Panc1 (cell line): ENCODE measurements around the gene BBC3. TPM values are rescaled to one million over a fixed set of nuclear protein-coding genes. Genes with fewer than 3 reads are reported as not detected.

Experiments
- ATAC-seq: fragments of 200-7000 bp; cut with Tn5 transposase; 2 replicates; pipeline ENCODE4 v1.9.1; 2020; ENCODE audit warnings: mild to moderate bottlenecking, moderate library complexity
- BruUV-seq: library from RNA; stranded (reverse); fragments of 400-500 nt; replicated peaks from 2 replicates; lab custom pipeline; 2021; lab: Mats Ljungman, UMichigan
- CTCF ChIA-PET: fragments of 300-600 bp; sonication (Branson Sonifier 250); formaldehyde crosslinking; loops from one replicate; lab custom pipeline; 2022; ENCODE audit warnings: antibody characterized with exemption; lab: Charles Lee
- POLR2A ChIA-PET: fragments of 300-600 bp; sonication (Branson Sonifier 250); formaldehyde crosslinking; loops from one replicate; lab custom pipeline; 2022; ENCODE audit warnings: antibody characterized with exemption; lab: Charles Lee
- DNase-seq: peaks from one replicate; pipeline ENCODE4 v3.0.0-alpha.2; 2010; ENCODE audit warnings: low read depth, low spot score
- H3K27ac ChIP-seq: 2 replicates; pipeline ENCODE4 v1.5.1; 2011; ENCODE audit warnings: mild to moderate bottlenecking, low read length, inconsistent platforms
- H3K27me3 ChIP-seq: fragments of 200-500 bp; sonication (Bioruptor generic); 2 replicates; pipeline ENCODE4 v1.6.0; 2014; ENCODE audit warnings: low read length, inconsistent platforms; ENCODE audit not compliant: control insufficient read depth, insufficient read depth
- H3K36me3 ChIP-seq: fragments of 200-500 bp; sonication (Bioruptor generic); 2 replicates; pipeline ENCODE4 v1.5.1; 2014; ENCODE audit warnings: inconsistent platforms, mild to moderate bottlenecking, low read length, moderate library complexity; ENCODE audit not compliant: control insufficient read depth, insufficient read depth
- H3K4me1 ChIP-seq: 2 replicates; pipeline ENCODE4 v1.5.1; 2011; ENCODE audit warnings: inconsistent platforms, mild to moderate bottlenecking, low read length, moderate library complexity; ENCODE audit not compliant: control insufficient read depth, insufficient read depth
- H3K4me3 ChIP-seq, 2 experiments: 2 replicates each; pipeline ENCODE4 v1.5.1; 2011 to 2012; ENCODE audit warnings: low read depth in 2 of 2, low read length in 2 of 2, mild to moderate bottlenecking in 2 of 2, inconsistent platforms in 1 of 2, moderate library complexity in 1 of 2
- H3K9me3 ChIP-seq: fragments of 200-500 bp; sonication (Bioruptor generic); 2 replicates; pipeline ENCODE4 v1.5.1; 2014; ENCODE audit warnings: low read depth, mild to moderate bottlenecking, inconsistent platforms, low read length, moderate library complexity; ENCODE audit not compliant: control insufficient read depth, insufficient read depth
- CTCF ChIP-seq: fragments of 450-650 bp; IDR thresholded peaks from 2 replicates; pipeline ENCODE4 v1.5.1; 2017; ENCODE audit warnings: mild to moderate bottlenecking
- POLR2AphosphoS5 ChIP-seq: IDR thresholded peaks from 2 replicates; pipeline ENCODE4 v1.6.1; 2012; ENCODE audit warnings: mild to moderate bottlenecking, low read depth, low read length, moderate library complexity
- REST ChIP-seq, 2 experiments: IDR thresholded peaks; 2 replicates each; pipeline ENCODE4 v1.6.1; 2011 to 2012; ENCODE audit warnings: low read depth in 2 of 2, control low read depth in 1 of 2, low read length in 1 of 2, mild to moderate bottlenecking in 1 of 2, moderate library complexity in 1 of 2; ENCODE audit not compliant: insufficient read depth in 1 of 2
- SIN3A ChIP-seq: IDR thresholded peaks from 2 replicates; pipeline ENCODE4 v1.6.1; 2012; ENCODE audit warnings: low read depth, mild to moderate bottlenecking, low read length, moderate library complexity, borderline replicate concordance; ENCODE audit not compliant: insufficient read depth
- TCF7L2 ChIP-seq: IDR thresholded peaks from 2 replicates; pipeline ENCODE4 v1.6.1; 2011; ENCODE audit warnings: mild to moderate bottlenecking, low read depth, low read length, inconsistent platforms
- in situ Hi-C: cut with HindIII; loops from 2 replicates; pipeline ENCODE4 v1.10.0; 2016; ENCODE audit warnings: low sequenced_read_pairs, low pct_unique_long_range_greater_than_20kb
- intact Hi-C: fragments of 100-400 bp; cut with micrococcal nuclease; formaldehyde crosslinking; loops from one replicate; pipeline ENCODE4 v1.10.0; 2022; ENCODE audit not compliant: unreplicated experiment
- total RNA-seq: library from RNA; stranded (reverse); gene quantifications from one replicate; pipeline ENCODE4 v1.2.1, GENCODE V29; 2021; ENCODE audit not compliant: unreplicated experiment

BBC3 gene
- total RNA-seq, 1 experiment from 2014 or later: 7.6 TPM

- Histone ChIP-seq H3K9me3 (no peaks in the 10 kb centered on the region), H3K36me3 (peaks cover 2% of the 10 kb centered on the region; the same call in 1 of the 2 replicates), H3K27me3 (no peaks in the 10 kb centered on the region), H3K4me1 (peaks cover 45% of the 10 kb centered on the region), H3K4me3 (peak overlapping the region in 1 of 2 experiments; percentile 29; a peak in 2 of 4 replicates), H3K27ac (peak overlapping the region; percentile 86)
- intact Hi-C loops: no loop called here
- DNase-seq: no peak
- BruUV-seq: no TSS peak
- no peak for TF ChIP-seq REST (IDR thresholded peaks at IDR 0.05; ENCODE audit: insufficient read depth in 1 of 2, low read depth in 2 of 2, low read length in 1 of 2)
- peak; percentile 99 for TF ChIP-seq TCF7L2
- ChIA-PET CTCF (interaction anchor here (0.9 kb wide), 2 partner anchors 21 to 54 kb away, joined by 3 to 5 read pairs; no protein-coding TSS in a partner anchor), POLR2A (no interaction called here)
- in situ Hi-C loops: no loop called here
- ATAC-seq: peak; percentile 85
Observed at GRCh38 chr19:47190167-47190727, 40.8 kb downstream of the BBC3 start.

- no peak for TF ChIP-seq POLR2AphosphoS5
- TF ChIP-seq SIN3A: no peak
- no peak for TF ChIP-seq TCF7L2
- TF ChIP-seq REST (IDR thresholded peaks at IDR 0.05; ENCODE audit: insufficient read depth in 1 of 2, low read depth in 2 of 2, low read length in 1 of 2): no peak
- no peak for TF ChIP-seq CTCF
- DNase-seq (no peak), ATAC-seq (peak; percentile 27)
- Histone ChIP-seq H3K4me1 (peaks cover 45% of the 10 kb centered on the region), H3K27ac (peak overlapping the region; percentile 82), H3K9me3 (no peaks in the 10 kb centered on the region), H3K36me3 (peaks cover 2% of the 10 kb centered on the region; the same call in 1 of the 2 replicates), H3K4me3 (no peak overlapping the region), H3K27me3 (no peaks in the 10 kb centered on the region)
- intact Hi-C loops: no loop called here
- POLR2A ChIA-PET: no interaction called here
- CTCF ChIA-PET: no interaction called here
- in situ Hi-C loops: no loop called here
- no TSS peak for BruUV-seq
Observed at GRCh38 chr19:47188507-47189033, 42.4 kb downstream of the BBC3 start.
